Fibroblast of lung (primary cell): ENCODE data around the gene SERTAD3.

ENCODE experiments used
- EZH2 ChIP-seq: IDR thresholded peaks from 2 replicates; pipeline ENCODE4 v1.5.1; 2012; ENCODE audit warnings: low read length, control low read depth, mild to moderate bottlenecking; ENCODE audit errors: missing control alignments
- TF ChIP-seq, protein P1 (sequence below), 2 donors: IDR thresholded peaks in 1 of 2; conservative IDR thresholded peaks in 1 of 2; 1 replicate in 1 of 2; 2 replicates in 1 of 2; pipeline ENCODE4 v1.5.1; 2011 to 2012; ENCODE audit warnings: low read length in 2 of 2, control low read depth in 1 of 2, inconsistent platforms in 1 of 2, low read depth in 1 of 2, mild to moderate bottlenecking in 1 of 2

DNA sequence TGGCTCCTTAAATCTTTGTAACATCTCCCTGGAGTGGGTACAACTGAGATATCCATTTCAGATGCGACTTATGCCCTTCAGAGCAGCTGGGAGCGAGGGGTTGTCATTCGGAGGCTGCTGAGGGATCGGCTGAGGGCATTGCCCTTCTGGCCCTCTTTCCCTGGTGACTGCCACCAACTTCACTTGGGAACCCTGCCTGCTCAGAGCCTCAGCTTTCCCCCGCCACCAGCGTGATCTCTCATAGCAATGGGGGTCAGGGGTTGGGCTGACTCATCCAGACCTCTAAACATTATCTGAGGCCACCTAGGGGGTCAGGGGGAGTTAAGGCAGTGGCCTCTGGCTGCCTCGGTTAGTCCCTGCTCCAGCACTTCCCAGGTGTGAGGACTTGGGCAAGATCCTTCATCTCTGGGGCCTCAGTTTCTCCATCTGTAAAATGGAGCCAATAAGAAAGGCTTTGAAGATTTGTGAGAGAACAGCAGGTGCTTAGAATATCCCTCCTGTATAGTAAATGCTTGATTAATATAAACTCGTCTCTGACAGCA is 32.1 kb downstream of the SERTAD3 start:
- TF ChIP-seq, protein P1, sequence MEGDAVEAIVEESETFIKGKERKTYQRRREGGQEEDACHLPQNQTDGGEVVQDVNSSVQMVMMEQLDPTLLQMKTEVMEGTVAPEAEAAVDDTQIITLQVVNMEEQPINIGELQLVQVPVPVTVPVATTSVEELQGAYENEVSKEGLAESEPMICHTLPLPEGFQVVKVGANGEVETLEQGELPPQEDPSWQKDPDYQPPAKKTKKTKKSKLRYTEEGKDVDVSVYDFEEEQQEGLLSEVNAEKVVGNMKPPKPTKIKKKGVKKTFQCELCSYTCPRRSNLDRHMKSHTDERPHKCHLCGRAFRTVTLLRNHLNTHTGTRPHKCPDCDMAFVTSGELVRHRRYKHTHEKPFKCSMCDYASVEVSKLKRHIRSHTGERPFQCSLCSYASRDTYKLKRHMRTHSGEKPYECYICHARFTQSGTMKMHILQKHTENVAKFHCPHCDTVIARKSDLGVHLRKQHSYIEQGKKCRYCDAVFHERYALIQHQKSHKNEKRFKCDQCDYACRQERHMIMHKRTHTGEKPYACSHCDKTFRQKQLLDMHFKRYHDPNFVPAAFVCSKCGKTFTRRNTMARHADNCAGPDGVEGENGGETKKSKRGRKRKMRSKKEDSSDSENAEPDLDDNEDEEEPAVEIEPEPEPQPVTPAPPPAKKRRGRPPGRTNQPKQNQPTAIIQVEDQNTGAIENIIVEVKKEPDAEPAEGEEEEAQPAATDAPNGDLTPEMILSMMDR (conservative IDR thresholded peaks at IDR 0.05 in 1 of 2, IDR thresholded peaks at IDR 0.05 in 1 of 2; ENCODE audit: low read depth in 1 of 2, low read length in 2 of 2) = no peak
- TF ChIP-seq EZH2 = no peak
